Ishikawa (cell line): ENCODE data around the gene CSTPP1.

Experiments
- CEBPB ChIP-seq: IDR thresholded peaks from 2 replicates; pipeline ENCODE4 v1.6.1; 2012
- CREB1 ChIP-seq: IDR thresholded peaks from 2 replicates; pipeline ENCODE4 v1.6.1; 2012; ENCODE audit warnings: low read depth
- EGR1 ChIP-seq: IDR thresholded peaks from 2 replicates; pipeline ENCODE4 v1.6.1; 2012
- EP300 ChIP-seq: IDR thresholded peaks from 2 replicates; pipeline ENCODE4 v1.6.1; 2012; ENCODE audit warnings: borderline replicate concordance
- FOXM1 ChIP-seq: IDR thresholded peaks from 2 replicates; pipeline ENCODE4 v1.6.1; 2012; ENCODE audit warnings: low read depth, borderline replicate concordance
- NFIC ChIP-seq: IDR thresholded peaks from 2 replicates; pipeline ENCODE4 v1.6.1; 2012
- RAD21 ChIP-seq: IDR thresholded peaks from 2 replicates; pipeline ENCODE4 v1.6.1; 2012; ENCODE audit warnings: low read depth
- REST ChIP-seq: IDR thresholded peaks from 2 replicates; pipeline ENCODE4 v1.6.1; 2012; ENCODE audit warnings: low read depth, mild to moderate bottlenecking
- TAF1 ChIP-seq: IDR thresholded peaks from 2 replicates; pipeline ENCODE4 v1.6.1; 2012; ENCODE audit warnings: low read depth, mild to moderate bottlenecking
- TCF12 ChIP-seq: IDR thresholded peaks from 2 replicates; pipeline ENCODE4 v1.6.1; 2012; ENCODE audit warnings: low read depth
- TEAD4 ChIP-seq: IDR thresholded peaks from 2 replicates; pipeline ENCODE4 v1.6.1; 2012
- YY1 ChIP-seq: IDR thresholded peaks from 2 replicates; pipeline ENCODE4 v1.6.1; 2012; ENCODE audit warnings: low read depth
- ZBTB7A ChIP-seq: IDR thresholded peaks from 2 replicates; pipeline ENCODE4 v1.6.1; 2012; ENCODE audit warnings: low read depth
- TF ChIP-seq, protein P1 (sequence below): IDR thresholded peaks from 2 replicates; pipeline ENCODE4 v1.6.1; 2012
- TF ChIP-seq, protein P2 (sequence below): IDR thresholded peaks from 2 replicates; pipeline ENCODE4 v1.6.1; 2012

Gene CSTPP1

DNA sequence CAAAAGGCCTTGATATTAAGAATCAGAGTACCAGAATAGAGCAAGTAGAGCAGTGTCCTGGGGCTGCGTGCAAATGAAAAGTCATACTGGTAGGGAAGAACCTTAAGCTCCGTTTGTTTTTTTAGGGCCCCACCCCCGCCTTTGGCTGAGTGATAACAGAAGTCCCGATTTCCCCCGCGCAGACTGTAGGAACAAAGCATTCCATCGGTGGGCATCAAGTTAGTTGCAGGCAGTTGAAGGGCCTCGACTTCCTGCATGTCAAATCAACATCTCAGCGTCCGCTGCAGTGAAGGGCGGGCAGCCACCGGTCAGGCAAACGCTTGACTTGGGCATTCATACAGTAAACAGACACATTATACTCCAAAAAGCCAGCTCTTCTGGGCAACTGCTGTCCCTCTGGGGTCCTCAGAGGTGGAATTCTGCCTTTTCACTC lies 29.9 kb upstream of the CSTPP1 start:
- TF ChIP-seq CREB1 (no peak), FOXM1 (no peak), NFIC (no peak), EGR1 (no peak), TEAD4 (no peak), ZBTB7A (no peak), REST (no peak), TCF12 (no peak), EP300 (no peak), YY1 (no peak), RAD21 (no peak), TAF1 (no peak), CEBPB (no peak)
- TF ChIP-seq, protein P1, sequence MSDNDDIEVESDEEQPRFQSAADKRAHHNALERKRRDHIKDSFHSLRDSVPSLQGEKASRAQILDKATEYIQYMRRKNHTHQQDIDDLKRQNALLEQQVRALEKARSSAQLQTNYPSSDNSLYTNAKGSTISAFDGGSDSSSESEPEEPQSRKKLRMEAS: no peak
- TF ChIP-seq, protein P2, sequence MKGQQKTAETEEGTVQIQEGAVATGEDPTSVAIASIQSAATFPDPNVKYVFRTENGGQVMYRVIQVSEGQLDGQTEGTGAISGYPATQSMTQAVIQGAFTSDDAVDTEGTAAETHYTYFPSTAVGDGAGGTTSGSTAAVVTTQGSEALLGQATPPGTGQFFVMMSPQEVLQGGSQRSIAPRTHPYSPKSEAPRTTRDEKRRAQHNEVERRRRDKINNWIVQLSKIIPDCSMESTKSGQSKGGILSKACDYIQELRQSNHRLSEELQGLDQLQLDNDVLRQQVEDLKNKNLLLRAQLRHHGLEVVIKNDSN: no peak

GRCh38 chr11:46907606-46908005 lies 29.0 kb upstream of the CSTPP1 start:
- TF ChIP-seq, protein P1: no peak
- TF ChIP-seq REST: no peak
- TF ChIP-seq, protein P2: no peak
- TF ChIP-seq ZBTB7A: no peak

- no peak for TF ChIP-seq TAF1
- TF ChIP-seq CEBPB: no peak
- TF ChIP-seq NFIC: no peak
- TF ChIP-seq TCF12: no peak
- TF ChIP-seq FOXM1: no peak
- no peak for TF ChIP-seq TEAD4
- no peak for TF ChIP-seq EP300
- TF ChIP-seq YY1: no peak
- TF ChIP-seq EGR1: no peak
- TF ChIP-seq CREB1: no peak
- TF ChIP-seq, protein P1: no peak
- TF ChIP-seq ZBTB7A: no peak
- TF ChIP-seq, protein P2: no peak
Observed at GRCh38 chr11:46912526-46913150, 23.9 kb upstream of the CSTPP1 start.

GRCh38 chr11:46913484-46913883 lies 23.1 kb upstream of the CSTPP1 start:
- no peak for TF ChIP-seq CREB1
- TF ChIP-seq, protein P2: no peak

DNA sequence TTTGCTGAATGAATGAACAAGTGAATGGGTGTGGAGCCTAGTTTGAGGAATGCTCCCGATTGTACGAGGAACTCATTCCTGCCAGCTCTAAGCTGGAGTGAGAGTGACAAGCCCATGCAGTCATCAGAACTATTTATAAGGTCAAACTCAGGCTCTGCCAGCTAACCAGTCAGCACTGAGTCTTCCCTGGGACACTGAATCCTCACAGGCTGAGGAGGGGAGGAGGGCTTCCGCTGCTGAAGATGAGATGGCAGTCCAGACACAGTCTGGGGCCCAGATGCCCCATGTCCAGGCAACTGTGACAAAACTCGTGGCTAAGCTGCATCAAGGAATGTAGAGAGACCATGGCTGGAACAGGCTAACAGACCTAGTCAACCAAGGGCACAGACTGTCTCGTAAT lies 22.2 kb upstream of the CSTPP1 start:
- TF ChIP-seq CEBPB (no peak), REST (no peak), TCF12 (no peak), FOXM1 (no peak), NFIC (no peak), EP300 (no peak), CREB1 (no peak), RAD21 (no peak), YY1 (no peak), TEAD4 (peak; percentile 40; the same call in 1 of the 2 replicates), EGR1 (no peak), TAF1 (no peak), ZBTB7A (no peak)
- TF ChIP-seq, protein P1: 0 out of 2 replicates have a peak, but pooled peaks have one; percentile 11
- TF ChIP-seq, protein P2: no peak
